ENCODE results near the gene ALK.

DNA sequence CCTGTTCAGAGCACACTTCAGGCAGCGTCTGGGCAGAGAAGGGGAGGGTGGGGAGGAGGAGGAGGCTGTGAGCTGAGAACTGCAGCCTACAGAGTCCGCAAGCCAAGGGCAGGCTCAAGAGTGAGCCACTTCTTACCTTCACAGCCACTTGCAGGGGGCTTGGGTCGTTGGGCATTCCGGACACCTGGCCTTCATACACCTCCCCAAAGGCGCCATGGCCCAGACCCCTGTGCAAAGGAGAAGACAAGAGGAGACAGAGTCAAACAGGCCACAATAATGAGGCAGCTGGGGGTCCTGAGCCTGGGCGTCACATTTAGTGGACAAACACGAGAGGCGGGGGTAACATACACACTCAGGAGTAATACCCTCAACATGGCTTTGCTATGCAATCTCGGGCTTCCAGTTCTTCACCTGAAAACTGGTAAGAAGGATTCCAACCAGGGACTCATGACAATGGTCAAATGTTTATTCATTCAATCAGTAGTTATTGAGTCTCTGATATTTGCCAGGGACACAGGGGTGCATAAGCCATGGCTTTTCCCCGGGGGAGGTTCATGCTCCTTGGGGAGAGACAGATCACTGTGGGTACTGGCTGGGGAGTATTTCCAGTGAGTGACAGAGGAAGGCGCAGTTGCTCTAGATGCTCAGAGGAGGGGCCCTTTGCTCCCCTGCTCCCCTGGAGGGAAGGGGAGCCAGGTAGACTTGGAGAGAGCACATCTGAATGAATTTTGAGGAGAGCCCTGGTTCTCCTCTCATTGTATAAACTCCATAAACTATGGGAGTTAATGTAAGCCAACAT lies 698.8 kb downstream of the ALK start:
- TF ChIP-seq CTCF (IDR thresholded peaks at IDR 0.05) (no peak), POLR2A (IDR thresholded peaks at IDR 0.05) (no peak)
